ENCODE data around the gene SPTBN1.

GRCh38 chr2:54528311-54528955, 72.3 kb downstream of the SPTBN1 start:
- TF ChIP-seq CTCF (IDR thresholded peaks at IDR 0.05) = no peak
- TF ChIP-seq FOXK1 (CRISPR knock-in tag; IDR thresholded peaks at IDR 0.05) = no peak

Data from WTC11 (cell line).